B cell (primary cell): ENCODE measurements around the gene AUTS2. TPM values are rescaled to one million over a fixed set of nuclear protein-coding genes. Genes with fewer than 3 reads are reported as not detected.

Source experiments
- ATAC-seq: fragments of 200-7000 bp; cut with Tn5 transposase; one replicate; pipeline ENCODE4 v1.10.0; 2021; ENCODE audit warnings: low read depth, mild to moderate bottlenecking, moderate number of reproducible peaks, moderate library complexity
- CTCF ChIA-PET: fragments of 350-600 bp; sonication (Branson Sonifier 250); formaldehyde crosslinking; loops from one replicate; lab custom pipeline; 2021; ENCODE audit warnings: antibody characterized with exemption, inconsistent platforms; lab: Charles Lee
- POLR2A ChIA-PET: fragments of 350-600 bp; sonication (Branson Sonifier 250); formaldehyde crosslinking; loops from one replicate; lab custom pipeline; 2021; ENCODE audit warnings: antibody characterized with exemption; lab: Charles Lee
- DNase-seq: peaks from one replicate; pipeline ENCODE4 v3.0.0; 2013
- H2AFZ ChIP-seq: 2 replicates; pipeline ENCODE4 v1.6.1; 2012; ENCODE audit warnings: mild to moderate bottlenecking, low read depth, low read length; ENCODE audit not compliant: insufficient read depth, poor library complexity, severe bottlenecking
- H3K27ac ChIP-seq, 2 donors: 1 replicate in 1 of 2; 2 replicates in 1 of 2; pipeline ENCODE4 v1.5.1; 2012 to 2013; ENCODE audit warnings: low read length in 2 of 2, mild to moderate bottlenecking in 2 of 2, moderate library complexity in 1 of 2
- H3K27me3 ChIP-seq, 4 experiments: fragments of 200-600 bp in 1 of 4; sonication (generic) in 1 of 4; replicated peaks in 1 of 4; 1 replicate in 2 of 4; 2 replicates in 2 of 4; pipeline versions ENCODE4 v1.6.1 to v1.7.0; 2013 to 2016; ENCODE audit warnings: low read length in 3 of 4, mild to moderate bottlenecking in 2 of 4, mixed read lengths in 1 of 4, moderate library complexity in 1 of 4; ENCODE audit not compliant: insufficient read depth in 4 of 4, control insufficient read depth in 3 of 4; ENCODE audit errors: control extremely low read depth in 1 of 4
- H3K36me3 ChIP-seq, 2 experiments: replicated peaks in 1 of 2; 1 replicate in 1 of 2; 2 replicates in 1 of 2; pipeline versions ENCODE4 v1.6.1 to v1.7.1; 2013; ENCODE audit warnings: low read length in 1 of 2; ENCODE audit not compliant: insufficient read depth in 2 of 2, control insufficient read depth in 1 of 2; ENCODE audit errors: control extremely low read depth in 1 of 2, extremely low read depth in 1 of 2
- H3K4me1 ChIP-seq, 2 donors: fragments of 200-600 bp in 1 of 2; sonication (generic) in 1 of 2; 1 replicate in 1 of 2; 2 replicates in 1 of 2; pipeline versions ENCODE4 v1.5.1 to v1.6.1; 2013 to 2017; ENCODE audit warnings: low read length in 2 of 2; ENCODE audit not compliant: control insufficient read depth in 2 of 2, insufficient read depth in 2 of 2
- H3K4me2 ChIP-seq: replicated peaks from 2 replicates; pipeline ENCODE3; 2012; ENCODE audit warnings: mild to moderate bottlenecking, low read depth, low read length; ENCODE audit not compliant: poor library complexity, severe bottlenecking
- H3K4me3 ChIP-seq, 5 experiments: fragments of 200-600 bp in 1 of 5; sonication (generic) in 1 of 5; 1 replicate in 3 of 5; 2 replicates in 2 of 5; pipeline versions ENCODE4 v1.5.1 to v1.7.0; 2011 to 2016; ENCODE audit warnings: low read length in 4 of 5, mild to moderate bottlenecking in 4 of 5, low read depth in 2 of 5, control low read depth in 1 of 5, moderate library complexity in 1 of 5; ENCODE audit not compliant: insufficient read depth in 1 of 5; ENCODE audit errors: control extremely low read depth in 1 of 5, extremely low read depth in 1 of 5
- H3K79me2 ChIP-seq: fragments of 200-600 bp; sonication (generic); one replicate; pipeline ENCODE4 v1.6.0; 2016; ENCODE audit warnings: low read length; ENCODE audit not compliant: control insufficient read depth, insufficient read depth
- H3K9ac ChIP-seq: fragments of 200-600 bp; sonication (generic); 2 replicates; pipeline ENCODE4 v1.6.1; 2017; ENCODE audit warnings: mild to moderate bottlenecking, low read length, moderate library complexity
- H3K9me3 ChIP-seq, 3 donors: one replicate each; pipeline versions ENCODE4 v1.6.1 to v1.7.1; 2013; ENCODE audit warnings: low read length in 2 of 3; ENCODE audit not compliant: control insufficient read depth in 2 of 3, insufficient read depth in 1 of 3; ENCODE audit errors: control extremely low read depth in 1 of 3
- H4K20me1 ChIP-seq: 2 replicates; pipeline ENCODE4 v1.6.0; 2012; ENCODE audit warnings: mild to moderate bottlenecking, low read length; ENCODE audit not compliant: insufficient read depth, control insufficient read depth, poor library complexity, severe bottlenecking
- H3K27ac Mint-ChIP-seq: one replicate; pipeline ENCODE4 v1.8.0; 2021; ENCODE audit warnings: mixed read lengths
- H3K27me3 Mint-ChIP-seq: one replicate; pipeline ENCODE4 v1.8.0; 2021; ENCODE audit warnings: mixed read lengths
- H3K4me1 Mint-ChIP-seq: one replicate; pipeline ENCODE4 v1.8.0; 2021; ENCODE audit warnings: mixed read lengths
- H3K4me3 Mint-ChIP-seq: one replicate; pipeline ENCODE4 v1.8.0; 2021; ENCODE audit warnings: mixed read lengths
- H3K9me3 Mint-ChIP-seq: one replicate; pipeline ENCODE4 v1.8.0; 2022; ENCODE audit warnings: mixed read lengths; ENCODE audit not compliant: insufficient read depth
- EZH2 ChIP-seq: IDR thresholded peaks from 2 replicates; pipeline ENCODE4 v1.6.1; 2012; ENCODE audit warnings: borderline replicate concordance, low read depth, mild to moderate bottlenecking, moderate library complexity, low read length; ENCODE audit not compliant: insufficient read depth, poor library complexity, severe bottlenecking
- whole genome bisulfite sequencing: methylation state at CpG from one replicate; pipeline ENCODE4 v1.1.5; 2013; ENCODE audit warnings: missing lambda C conversion rate; ENCODE audit not compliant: insufficient coverage; 5-methylcytosine and 5-hydroxymethylcytosine counted together
- intact Hi-C: fragments of 100-400 bp; cut with micrococcal nuclease; formaldehyde crosslinking; loops from one replicate; pipeline ENCODE4 v1.10.0; 2022
- polyA plus RNA-seq: library from polyadenylated mRNA; depleted of rRNA; stranded (reverse); fragments of >200 nt; gene quantifications from 2 replicates; pipeline ENCODE4 v1.2.3, GENCODE V29; 2012
- total RNA-seq, 2 donors: library from RNA; stranded (reverse); fragments of 120-200 nt in 1 of 2; gene quantifications; 1 replicate in 1 of 2; 2 replicates in 1 of 2; pipeline versions ENCODE4 v1.2.3 to v1.2.4, GENCODE V29; 2013 to 2022
- TF ChIP-seq, protein P1 (sequence below): fragments of 200-600 bp; IDR thresholded peaks from one replicate; pipeline ENCODE4 v1.8.0; 2022; ENCODE audit warnings: antibody characterized with exemption, mild to moderate bottlenecking

AUTS2 gene
- total and polyA plus RNA-seq, 2 donors (not counting 1 experiment from before 2014, with no cell fraction given), result 22.3 to 35.0 TPM

DNA sequence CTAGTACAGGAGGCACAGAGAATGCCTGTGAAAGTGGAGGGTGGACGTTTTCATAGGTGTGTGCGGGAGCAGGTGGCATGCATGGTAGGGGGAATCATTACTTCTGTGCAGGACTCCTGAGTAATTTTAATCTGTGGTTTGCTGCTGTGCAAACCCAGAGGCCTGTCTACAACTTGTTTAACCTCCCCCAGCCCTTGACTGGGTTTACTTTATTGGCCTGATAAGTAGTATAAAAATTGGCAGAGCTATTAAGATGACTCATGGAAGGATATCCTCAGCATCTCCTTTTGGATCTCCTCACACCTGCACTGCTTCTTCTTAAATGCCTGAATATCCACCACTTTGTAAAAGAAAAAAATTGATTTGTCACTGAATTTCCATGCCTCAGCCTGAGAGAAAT is 104.8 kb downstream of the AUTS2 start:
- TF ChIP-seq EZH2, result no peak
- H3K27me3 Mint-ChIP-seq, result no peaks in the 10 kb centered on the region
- no CpG with 5 or more reads among the region's 2 CpGs for WGBS
- no peaks in the 10 kb centered on the region for H3K9me3 Mint-ChIP-seq
- Histone ChIP-seq H3K27me3 (no peaks in the 10 kb centered on the region), H3K9me3 (no peaks in the 10 kb centered on the region), H3K9ac (no peak overlapping the region), H3K4me1 (peaks cover 0 to 3% of the 10 kb centered on the region in 2 donors), H3K36me3 (no peaks in the 10 kb centered on the region), H3K79me2 (peaks cover 8% of the 10 kb centered on the region), H4K20me1 (no peaks in the 10 kb centered on the region), H3K27ac (no peak overlapping the region), H3K4me2 (no peak overlapping the region), H2AFZ (no peak overlapping the region), H3K4me3 (no peak overlapping the region)
- CTCF ChIA-PET, result interaction anchor here (1.1 to 1.5 kb wide), 2 partner anchors 14 to 19 kb away, joined by 3 read pairs; no protein-coding TSS in a partner anchor
- ATAC-seq, result no peak
- no peak for DNase-seq
- intact Hi-C loops, result no loop called here
- H3K27ac Mint-ChIP-seq, result no peak overlapping the region
- POLR2A ChIA-PET, result no interaction called here
- no peak overlapping the region for H3K4me3 Mint-ChIP-seq
- H3K4me1 Mint-ChIP-seq, result peaks cover 8% of the 10 kb centered on the region

DNA sequence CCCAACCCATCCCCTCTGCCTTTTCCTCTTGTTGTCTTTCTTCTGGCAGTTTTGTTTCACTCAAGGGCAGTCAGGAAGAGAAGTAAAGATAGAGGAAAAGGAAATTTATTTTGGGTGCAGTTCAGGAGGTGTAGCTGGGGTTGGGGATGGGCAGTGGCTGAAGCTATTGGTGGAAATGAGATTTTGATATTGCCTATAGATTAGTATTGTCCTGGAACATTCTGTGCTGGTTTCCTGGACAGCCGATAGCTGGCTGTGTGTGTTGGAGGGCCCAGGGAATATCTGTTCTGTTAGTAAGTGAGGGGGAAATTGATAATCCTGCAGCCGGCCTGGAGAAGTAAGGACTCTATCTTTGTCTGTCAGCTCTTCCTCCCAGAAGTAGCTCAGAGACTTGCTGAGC is 107.8 kb downstream of the AUTS2 start:
- H3K27ac ChIP-seq, result no peak overlapping the region
- H3K9me3 Mint-ChIP-seq, result no peaks in the 10 kb centered on the region
- no peaks in the 10 kb centered on the region for H4K20me1 ChIP-seq
- no peaks in the 10 kb centered on the region for H3K27me3 ChIP-seq
- H3K9me3 ChIP-seq, result no peaks in the 10 kb centered on the region
- TF ChIP-seq, protein P1, sequence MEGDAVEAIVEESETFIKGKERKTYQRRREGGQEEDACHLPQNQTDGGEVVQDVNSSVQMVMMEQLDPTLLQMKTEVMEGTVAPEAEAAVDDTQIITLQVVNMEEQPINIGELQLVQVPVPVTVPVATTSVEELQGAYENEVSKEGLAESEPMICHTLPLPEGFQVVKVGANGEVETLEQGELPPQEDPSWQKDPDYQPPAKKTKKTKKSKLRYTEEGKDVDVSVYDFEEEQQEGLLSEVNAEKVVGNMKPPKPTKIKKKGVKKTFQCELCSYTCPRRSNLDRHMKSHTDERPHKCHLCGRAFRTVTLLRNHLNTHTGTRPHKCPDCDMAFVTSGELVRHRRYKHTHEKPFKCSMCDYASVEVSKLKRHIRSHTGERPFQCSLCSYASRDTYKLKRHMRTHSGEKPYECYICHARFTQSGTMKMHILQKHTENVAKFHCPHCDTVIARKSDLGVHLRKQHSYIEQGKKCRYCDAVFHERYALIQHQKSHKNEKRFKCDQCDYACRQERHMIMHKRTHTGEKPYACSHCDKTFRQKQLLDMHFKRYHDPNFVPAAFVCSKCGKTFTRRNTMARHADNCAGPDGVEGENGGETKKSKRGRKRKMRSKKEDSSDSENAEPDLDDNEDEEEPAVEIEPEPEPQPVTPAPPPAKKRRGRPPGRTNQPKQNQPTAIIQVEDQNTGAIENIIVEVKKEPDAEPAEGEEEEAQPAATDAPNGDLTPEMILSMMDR, result no peak
- TF ChIP-seq EZH2, result no peak
- 92% methylated on average over 2 of the region's 2 CpGs for WGBS
- DNase-seq, result no peak
- peaks cover 0 to 3% of the 10 kb centered on the region in 2 donors for H3K4me1 ChIP-seq
- no peak overlapping the region for H3K4me2 ChIP-seq
- H3K4me1 Mint-ChIP-seq, result peaks cover 9% of the 10 kb centered on the region
- H3K36me3 ChIP-seq, result no peaks in the 10 kb centered on the region
- H3K9ac ChIP-seq, result no peak overlapping the region
- no peak for ATAC-seq
- H3K4me3 ChIP-seq, result no peak overlapping the region
- ChIA-PET CTCF (no interaction called here), POLR2A (no interaction called here)
- H2AFZ ChIP-seq, result no peak overlapping the region
- H3K27me3 Mint-ChIP-seq, result peaks cover 5% of the 10 kb centered on the region
- H3K4me3 Mint-ChIP-seq, result no peak overlapping the region
- intact Hi-C loops, result no loop called here
- H3K27ac Mint-ChIP-seq, result no peak overlapping the region
- peaks cover 8% of the 10 kb centered on the region for H3K79me2 ChIP-seq
